Muscle of arm (tissue), 12 donors: ENCODE measurements around the gene CLCN2. TPM values are rescaled to one million over a fixed set of nuclear protein-coding genes. Genes with fewer than 3 reads are reported as not detected.

Experiments used
- DNase-seq: peaks from one replicate; pipeline ENCODE4 v3.0.0-alpha.2; 2013
- polyA plus RNA-seq, 12 donors: library from polyadenylated mRNA; unstranded; fragments of 120-200 nt; gene quantifications; one replicate each; pipeline ENCODE4 v1.2.1, GENCODE V29; 2013; ENCODE audit not compliant: insufficient read length in 12 of 12

The CLCN2 gene
- polyA plus RNA-seq, 12 donors, result 1.9 to 13.6 (median 3.6) TPM; not detected in 1

GRCh38 chr3:184298759-184299487 is 62.5 kb downstream of the CLCN2 start, which contains the start of gene PSMD2:
PSMD2 (plus strand) TSS chr3:184299241; CDS start chr3:184299267, 26 bp downstream.
- DNase-seq, result peak; percentile 95

- DNase-seq, result no peak
Observed at GRCh38 chr3:184296616-184297015, 64.8 kb downstream of the CLCN2 start.

Other genes starting within 250 kb of the CLCN2 start
- gene EIF2B5, start 226.2 kb downstream of the CLCN2 start, polyA plus RNA-seq, result 10 to 100 TPM in 11 of 12 donors, not detected in 1; 32.5 to 47.9 (median 36.3) TPM
- gene DVL3, start 206.2 kb downstream of the CLCN2 start, polyA plus RNA-seq, result 100 to 1,000 TPM in 1 of 12 donors, 10 to 100 TPM in 10, not detected in 1; 65.3 to 104 (median 83.6) TPM
- 100 to 1,000 TPM in 11 of 12 donors, not detected in 1; 170 to 233 (median 199) TPM for gene AP2M1, start 186.8 kb downstream of the CLCN2 start, polyA plus RNA-seq
- 10 to 100 TPM in 11 of 12 donors, not detected in 1; 35.8 to 55.4 (median 43.2) TPM for gene ABCF3, start 175.4 kb downstream of the CLCN2 start, polyA plus RNA-seq
- gene VWA5B2, start 132.0 kb downstream of the CLCN2 start, polyA plus RNA-seq, result 1 to 10 TPM in 1 of 12 donors, under 1 TPM in 10, not detected in 1; 0.18 to 3.1 (median 0.43) TPM
- 10 to 100 TPM in 11 of 12 donors, not detected in 1; 19.4 to 37.9 (median 22.4) TPM for gene ALG3, start 112.6 kb downstream of the CLCN2 start, polyA plus RNA-seq
- 1 to 10 TPM in 9 of 12 donors, under 1 TPM in 1, not detected in 2; 0.84 to 2.5 (median 1.4) TPM for gene EEF1AKMT4, start 111.9 kb downstream of the CLCN2 start, polyA plus RNA-seq
- gene CAMK2N2, start 100.1 kb downstream of the CLCN2 start, polyA plus RNA-seq, result under 1 TPM in 4 of 12 donors, not detected in 8; 0.12 to 0.34 (median 0.15) TPM
- under 1 TPM in 1 of 12 donors, not detected in 11; 0.43 TPM for gene ECE2, start 85.6 kb downstream of the CLCN2 start, polyA plus RNA-seq
- 100 to 1,000 TPM in 11 of 12 donors, not detected in 1; 144 to 202 (median 165) TPM for gene PSMD2, start 62.4 kb downstream of the CLCN2 start, polyA plus RNA-seq
- 100 to 1,000 TPM in 11 of 12 donors, not detected in 1; 140 to 297 (median 177) TPM for gene EIF4G1, start 47.0 kb downstream of the CLCN2 start, polyA plus RNA-seq
- gene FAM131A, start 24.0 kb downstream of the CLCN2 start, polyA plus RNA-seq, result 10 to 100 TPM in 6 of 12 donors, 1 to 10 TPM in 5, not detected in 1; 9.3 to 12.9 (median 10.5) TPM
- 10 to 100 TPM in 11 of 12 donors, not detected in 1; 35.9 to 64.8 (median 44.4) TPM for gene POLR2H, start 105 bp upstream of the CLCN2 start, polyA plus RNA-seq
- gene THPO, start 16.6 kb upstream of the CLCN2 start, polyA plus RNA-seq, result 1 to 10 TPM in 10 of 12 donors, not detected in 2; 1.5 to 2.2 (median 2.0) TPM
- gene CHRD, start 18.4 kb upstream of the CLCN2 start, polyA plus RNA-seq, result 10 to 100 TPM in 11 of 12 donors, not detected in 1; 14.6 to 38.9 (median 18.3) TPM
- gene EPHB3, start 200.2 kb upstream of the CLCN2 start, polyA plus RNA-seq, result 10 to 100 TPM in 11 of 12 donors, not detected in 1; 23.8 to 49.1 (median 35.9) TPM